Activated CD8-positive, alpha-beta memory T cell treated with anti-CD3 and anti-CD28 coated beads, Interleukin-2, amount 50 U/mL, for 1 hour (primary cell): ENCODE measurements around the gene AIFM3.

Experiments used
- DNase-seq: peaks from one replicate; pipeline ENCODE4 v3.0.0-alpha.2; 2020; ENCODE audit errors: extremely low read depth

AIFM3 gene

DNA sequence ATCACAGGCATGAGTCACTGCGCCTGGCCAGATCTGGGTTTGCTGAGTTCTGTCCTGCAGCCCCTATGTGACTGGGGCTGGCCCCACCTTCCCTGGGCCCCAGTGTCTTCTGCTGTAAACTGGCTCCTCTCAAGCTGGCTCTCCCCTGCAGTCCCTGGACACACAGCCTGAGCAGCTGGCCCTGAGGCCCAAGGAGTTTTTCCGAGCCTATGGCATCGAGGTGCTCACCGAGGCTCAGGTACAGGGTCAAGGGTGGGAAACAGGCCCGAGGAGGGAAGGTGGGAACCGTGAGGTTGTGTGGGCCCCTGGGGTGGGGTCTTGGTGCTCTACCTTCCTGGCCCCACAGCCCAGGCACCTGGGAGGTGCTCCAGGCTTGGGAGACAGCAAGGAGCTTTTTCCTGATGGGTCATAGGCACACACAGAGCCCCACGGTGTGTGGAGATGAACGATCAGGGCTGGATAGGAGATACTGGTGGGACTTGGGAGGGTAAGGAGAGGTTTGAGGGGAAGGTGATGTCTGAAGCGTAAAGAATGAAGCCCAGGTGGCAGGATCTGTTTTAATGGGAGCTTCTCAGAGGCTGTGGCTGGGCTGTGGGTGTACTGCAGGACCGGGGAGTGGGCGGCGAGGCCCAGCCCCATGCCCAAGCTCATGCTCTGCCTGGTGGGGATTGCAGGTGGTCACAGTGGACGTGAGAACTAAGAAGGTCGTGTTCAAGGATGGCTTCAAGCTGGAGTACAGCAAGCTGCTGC lies 8.7 kb downstream of the AIFM3 start:
- DNase-seq = no peak

DNA sequence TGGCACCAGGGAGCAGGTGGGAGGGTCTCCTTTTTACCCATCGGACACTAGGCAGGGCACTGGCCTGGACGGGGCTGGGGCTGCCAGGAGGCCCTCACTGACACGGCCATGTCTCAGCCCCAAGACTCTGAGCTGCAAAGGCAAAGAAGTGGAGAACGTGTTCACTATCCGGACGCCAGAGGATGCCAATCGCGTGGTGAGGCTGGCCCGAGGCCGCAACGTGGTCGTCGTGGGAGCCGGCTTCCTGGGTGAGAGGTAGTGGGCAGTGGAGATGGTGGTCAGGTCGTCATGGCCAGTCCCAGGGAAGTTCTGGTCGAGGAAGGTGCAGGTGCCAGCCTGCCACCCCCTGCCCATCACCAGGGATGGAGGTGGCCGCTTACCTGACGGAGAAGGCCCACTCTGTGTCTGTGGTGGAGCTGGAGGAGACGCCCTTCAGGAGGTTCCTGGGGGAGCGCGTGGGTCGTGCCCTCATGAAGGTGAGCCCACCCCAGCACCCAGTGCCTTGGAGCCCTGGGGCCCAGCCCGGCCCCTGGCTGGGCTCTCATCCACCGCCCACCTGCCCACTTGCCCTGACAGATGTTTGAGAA lies 9.3 kb downstream of the AIFM3 start:
- no peak for DNase-seq

DNA sequence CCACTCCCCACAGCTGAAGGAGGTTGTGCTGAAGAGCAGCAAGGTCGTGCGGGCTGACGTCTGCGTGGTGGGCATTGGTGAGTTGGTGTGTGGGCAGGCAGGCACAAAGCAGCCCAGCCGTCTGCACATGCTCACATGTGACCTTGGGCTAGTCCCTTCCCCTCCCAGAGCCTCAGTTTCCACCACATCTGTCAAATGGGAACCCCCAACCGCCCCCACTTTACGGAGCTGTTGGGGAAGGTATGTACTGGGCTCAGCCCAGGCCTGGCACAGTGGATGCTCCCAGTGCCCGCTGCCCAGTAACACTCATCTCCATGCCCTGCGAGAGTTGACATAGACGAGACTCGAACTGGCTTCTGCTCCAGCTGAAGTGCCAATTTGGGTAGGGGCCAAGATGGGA lies 10.0 kb downstream of the AIFM3 start:
- DNase-seq = no peak

DNA sequence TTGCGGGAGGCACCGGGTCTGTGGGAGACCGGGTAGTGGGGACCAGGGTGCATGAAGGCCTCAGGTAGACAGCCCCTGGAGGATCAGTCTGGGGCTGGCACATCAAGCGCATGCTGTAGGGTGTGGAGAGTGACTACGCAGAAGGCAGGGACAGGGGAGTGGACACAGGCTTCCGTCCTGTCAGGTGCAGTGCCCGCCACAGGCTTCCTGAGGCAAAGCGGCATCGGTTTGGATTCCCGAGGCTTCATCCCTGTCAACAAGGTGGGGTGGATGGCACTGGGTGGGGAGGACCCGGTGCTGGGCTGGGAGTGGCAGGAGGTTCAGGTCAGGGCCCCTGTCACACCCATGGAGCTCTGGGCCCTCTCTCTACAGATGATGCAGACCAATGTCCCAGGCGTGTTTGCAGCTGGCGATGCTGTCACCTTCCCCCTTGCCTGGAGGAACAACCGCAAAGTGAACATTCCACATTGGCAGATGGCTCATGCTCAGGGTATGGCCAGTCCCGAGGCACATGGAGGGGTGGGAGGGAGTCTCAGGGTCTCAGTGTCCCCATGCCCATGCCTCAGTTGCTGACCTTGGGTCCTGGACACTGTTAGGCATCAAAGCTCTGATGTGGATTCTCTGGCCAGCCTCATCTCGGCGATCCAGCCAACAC lies 10.6 kb downstream of the AIFM3 start:
- no peak for DNase-seq

DNA sequence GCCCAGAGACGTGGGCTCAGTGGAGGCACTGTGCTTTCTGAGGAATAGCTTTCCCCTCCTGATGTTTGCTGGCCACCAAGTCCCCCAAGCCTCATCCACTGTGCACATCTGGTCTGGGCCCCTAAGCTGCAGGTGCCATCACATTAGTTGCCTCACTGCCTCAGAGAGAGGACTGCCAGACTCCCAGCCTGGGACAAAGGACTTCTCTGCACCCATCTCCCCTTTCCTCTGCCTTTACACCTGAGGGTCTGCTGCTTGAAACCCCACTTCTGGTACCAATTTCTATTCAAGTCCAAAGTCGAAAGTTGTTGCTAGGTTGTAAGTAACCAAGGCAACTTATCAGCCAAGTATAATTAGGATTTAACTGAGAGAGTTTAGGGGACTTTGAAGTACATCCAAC lies 11.4 kb downstream of the AIFM3 start:
- no peak for DNase-seq

DNA sequence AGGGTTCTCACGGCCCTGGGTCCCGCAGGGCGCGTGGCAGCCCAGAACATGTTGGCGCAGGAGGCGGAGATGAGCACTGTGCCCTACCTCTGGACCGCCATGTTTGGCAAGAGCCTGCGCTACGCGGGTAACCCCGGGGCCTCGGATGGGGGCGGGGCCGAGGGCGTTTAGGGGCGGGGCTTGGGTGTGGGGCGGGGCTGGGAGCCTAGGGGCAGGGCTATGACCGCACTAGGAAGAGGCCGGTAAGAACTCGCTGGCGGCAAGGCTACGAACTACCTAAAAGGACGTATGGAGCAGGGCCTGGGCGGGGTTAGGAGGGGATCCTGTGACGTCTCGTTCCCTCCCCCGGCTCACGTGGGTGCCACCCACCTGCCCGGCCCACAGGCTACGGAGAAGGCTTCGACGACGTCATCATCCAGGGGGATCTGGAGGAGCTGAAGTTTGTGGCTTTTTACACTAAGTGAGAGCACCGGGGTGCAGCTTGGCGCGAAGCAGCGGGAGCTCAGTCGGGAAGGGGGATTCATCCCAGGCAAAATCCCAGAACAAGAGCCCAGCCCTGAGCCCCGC lies 12.3 kb downstream of the AIFM3 start:
- peak; percentile 21 for DNase-seq

DNA sequence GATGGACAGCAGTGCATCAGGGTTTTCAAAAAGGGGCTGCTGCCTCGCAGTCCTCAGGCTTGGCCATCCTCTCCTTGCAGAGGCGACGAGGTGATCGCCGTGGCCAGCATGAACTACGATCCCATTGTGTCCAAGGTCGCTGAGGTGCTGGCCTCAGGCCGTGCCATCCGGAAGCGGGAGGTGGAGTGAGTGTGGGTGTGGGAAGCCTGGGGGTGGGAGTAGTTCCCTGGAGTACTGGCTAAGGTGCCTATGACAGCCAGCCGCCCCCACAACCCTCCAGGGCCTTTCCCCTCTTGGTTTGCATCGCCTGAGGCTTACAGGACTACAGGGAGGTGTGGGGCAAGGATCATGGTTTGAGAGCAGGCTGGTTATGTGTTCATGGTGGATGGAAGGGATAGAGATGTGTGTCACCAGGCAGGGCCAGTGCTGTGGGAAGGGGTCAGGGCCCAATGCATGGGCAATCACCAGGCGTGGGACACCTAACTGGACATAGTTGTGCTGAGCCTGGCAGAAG lies 12.9 kb downstream of the AIFM3 start:
- no peak for DNase-seq

DNA sequence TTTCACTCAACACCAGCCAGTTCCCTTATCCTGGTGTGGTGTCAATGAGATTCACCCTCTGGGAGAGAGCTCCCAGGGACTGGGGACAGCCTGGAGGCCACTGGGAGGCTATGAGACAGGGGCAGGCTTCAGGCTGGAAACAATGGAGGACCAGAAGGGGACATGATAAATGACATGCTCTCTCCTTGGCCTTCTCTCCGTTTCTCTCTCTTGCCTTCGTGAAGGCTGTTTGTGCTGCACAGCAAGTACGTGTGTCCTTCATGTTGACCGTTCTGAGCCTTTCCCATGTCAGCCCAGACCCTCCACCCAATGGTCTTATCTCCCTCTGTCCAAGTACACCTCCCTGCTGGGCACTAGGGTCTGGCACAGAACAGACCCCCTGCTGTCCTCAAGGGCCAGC lies 13.5 kb downstream of the AIFM3 start:
- no peak for DNase-seq

DNA sequence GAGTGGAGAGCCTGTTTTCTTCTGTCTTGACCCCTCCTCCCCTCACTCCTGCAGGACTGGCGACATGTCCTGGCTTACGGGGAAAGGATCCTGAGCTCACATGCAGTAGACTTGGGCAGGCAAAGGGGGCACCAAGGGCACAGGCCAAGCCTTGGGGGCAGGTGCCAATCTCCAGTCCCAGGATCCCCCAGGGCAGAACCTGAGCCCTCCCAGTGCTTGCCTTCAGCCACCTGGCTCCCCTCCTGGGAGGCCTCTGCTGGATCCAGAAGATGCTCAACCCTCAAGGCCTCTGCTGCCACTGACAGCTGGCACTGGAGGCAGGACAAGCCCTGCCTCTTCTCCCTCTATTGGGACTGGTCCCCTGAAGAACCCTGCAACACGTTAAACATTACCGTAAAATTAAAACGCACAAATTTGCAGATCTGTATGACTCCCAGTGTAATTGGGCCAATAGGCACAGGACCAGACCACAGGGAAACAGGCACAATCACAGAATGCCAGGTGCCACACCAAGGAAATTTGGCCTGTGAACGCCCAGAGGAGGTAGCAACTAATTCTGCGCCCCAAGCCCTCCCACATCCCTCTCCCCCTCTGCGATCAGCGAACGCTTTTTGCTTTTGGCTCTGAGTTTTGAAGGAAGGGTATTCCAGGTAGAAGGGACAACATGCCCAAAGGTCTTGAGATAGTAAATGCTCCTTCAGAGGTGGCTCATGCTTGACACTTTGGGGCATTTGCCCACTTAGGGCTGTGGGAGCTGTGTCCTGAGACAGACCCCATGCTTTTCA lies 14.1 kb downstream of the AIFM3 start:
- no peak for DNase-seq

DNA sequence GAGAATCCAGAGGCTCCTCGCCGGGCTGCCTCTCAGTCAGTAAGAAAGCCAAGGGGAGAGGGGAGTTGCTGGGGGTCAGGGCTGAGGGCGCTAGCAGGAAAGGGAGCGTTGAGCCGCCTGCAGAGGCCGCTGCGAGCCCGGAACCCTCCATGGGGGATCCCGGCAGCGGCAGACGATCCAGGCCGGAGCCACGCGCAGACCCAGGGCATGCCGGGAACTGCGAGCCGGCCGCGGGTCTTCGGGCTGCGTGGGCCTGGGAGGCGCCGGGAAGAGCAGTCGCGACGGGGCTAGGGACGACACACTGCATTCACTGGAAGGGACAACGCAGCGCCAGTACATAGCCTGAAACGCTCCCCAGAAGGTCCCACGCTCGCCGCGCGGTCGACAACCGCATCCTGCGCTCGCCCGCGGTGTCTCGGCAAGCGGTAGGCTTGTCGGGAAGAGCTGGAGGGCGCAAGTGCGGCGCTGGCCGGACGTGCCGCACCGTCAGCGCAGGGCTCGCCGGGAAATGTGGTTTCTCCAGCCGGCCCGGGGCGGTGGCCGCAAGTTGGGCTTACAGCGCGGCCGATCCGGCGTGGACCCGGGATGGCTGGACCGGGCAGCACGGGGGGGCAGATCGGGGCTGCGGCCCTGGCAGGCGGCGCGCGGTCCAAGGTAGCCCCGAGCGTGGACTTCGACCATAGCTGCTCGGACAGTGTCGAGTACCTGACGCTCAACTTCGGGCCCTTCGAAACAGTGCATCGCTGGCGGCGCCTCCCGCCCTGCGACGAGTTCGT lies 14.9 kb downstream of the AIFM3 start, which contains the start of gene LZTR1:
LZTR1 (plus strand) TSS at position 511 of the 776 bp plus-strand sequence; CDS start at position 586, 75 bp downstream.
- DNase-seq = no peak

DNA sequence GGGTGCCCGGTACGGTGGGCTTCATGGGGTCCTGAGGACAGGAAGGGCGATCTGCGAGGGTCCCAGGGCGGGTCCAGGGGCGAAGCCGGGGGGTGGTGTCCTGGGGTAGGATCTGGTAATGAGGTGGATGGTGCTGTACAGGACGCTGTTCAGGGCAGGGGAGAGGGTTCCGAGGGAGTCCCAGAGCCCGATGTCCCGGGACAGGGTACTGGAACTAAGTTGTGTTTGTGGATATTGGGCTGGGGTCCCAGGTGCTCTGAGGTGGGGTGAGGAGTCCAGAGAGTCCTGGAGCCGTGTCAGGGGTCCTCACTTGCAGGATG lies 15.5 kb downstream of the AIFM3 start:
- DNase-seq = no peak

DNA sequence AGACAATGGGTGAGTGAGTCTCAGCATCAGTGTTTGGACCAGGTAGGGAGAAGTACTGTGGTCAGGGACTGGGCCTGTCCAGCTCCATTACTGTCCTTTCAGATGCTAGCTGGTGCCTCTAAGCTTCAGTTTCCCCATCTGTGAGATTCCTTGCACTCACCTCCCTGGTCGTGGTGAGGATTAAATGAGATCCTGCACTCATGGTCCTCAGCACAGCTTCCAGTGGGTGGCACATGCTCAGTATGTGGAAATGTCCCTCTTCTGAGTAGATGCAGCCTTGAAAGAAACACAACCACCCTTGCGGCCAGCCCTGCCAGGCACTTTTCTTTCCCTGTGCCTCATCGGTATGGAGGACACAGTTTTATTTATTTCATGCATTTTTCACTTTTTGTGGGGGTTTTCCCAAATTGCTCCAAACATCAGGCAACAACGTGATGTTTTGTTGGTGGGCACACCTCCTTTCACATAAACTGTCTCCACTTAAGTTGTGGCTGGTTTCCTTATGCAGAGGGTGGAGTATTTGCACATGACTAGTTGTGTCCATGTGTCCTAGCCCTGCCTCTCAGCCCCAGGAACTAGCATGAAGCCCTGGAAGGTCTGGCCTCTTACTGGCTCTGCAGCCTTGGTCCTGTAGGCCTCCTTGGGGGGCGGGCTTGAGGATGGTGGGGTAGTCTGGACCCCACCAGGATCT lies 16.2 kb downstream of the AIFM3 start:
- no peak for DNase-seq

DNA sequence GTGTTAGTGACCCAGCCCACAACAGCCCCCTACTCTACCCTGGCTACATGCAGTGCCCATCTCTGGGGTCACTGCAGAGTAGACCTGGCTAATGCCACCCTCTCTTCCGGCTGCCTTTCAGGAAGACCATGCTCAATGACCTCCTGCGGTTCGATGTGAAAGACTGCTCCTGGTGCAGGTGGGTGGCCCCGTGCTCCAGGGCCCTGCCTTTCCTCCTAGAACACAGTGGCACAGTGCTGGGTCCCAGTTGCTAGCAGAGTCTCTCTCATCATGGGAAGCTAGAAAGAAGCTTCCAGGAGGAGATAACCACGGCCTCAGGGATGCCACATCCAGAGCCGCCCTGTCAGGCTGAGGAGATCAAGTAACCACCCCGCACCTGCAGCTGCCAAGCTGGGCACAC lies 18.7 kb downstream of the AIFM3 start:
- DNase-seq = no peak

DNA sequence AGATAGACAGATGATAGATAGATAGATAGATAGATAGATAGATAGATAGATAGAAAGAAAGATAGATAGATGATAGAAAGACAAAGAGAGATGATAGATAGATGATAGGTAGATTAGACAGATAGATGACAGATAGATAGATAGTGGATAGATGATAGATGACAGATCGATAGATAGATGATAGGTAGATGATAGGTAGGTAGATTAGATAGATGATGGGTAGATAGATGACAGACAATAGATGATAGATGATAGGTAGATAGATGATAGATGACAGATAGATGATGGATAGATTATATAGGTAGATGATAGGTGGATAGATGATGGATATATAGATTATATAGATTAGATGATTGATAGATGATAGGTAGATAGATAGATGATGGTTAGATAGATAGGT lies 19.3 kb downstream of the AIFM3 start:
- DNase-seq = no peak

DNA sequence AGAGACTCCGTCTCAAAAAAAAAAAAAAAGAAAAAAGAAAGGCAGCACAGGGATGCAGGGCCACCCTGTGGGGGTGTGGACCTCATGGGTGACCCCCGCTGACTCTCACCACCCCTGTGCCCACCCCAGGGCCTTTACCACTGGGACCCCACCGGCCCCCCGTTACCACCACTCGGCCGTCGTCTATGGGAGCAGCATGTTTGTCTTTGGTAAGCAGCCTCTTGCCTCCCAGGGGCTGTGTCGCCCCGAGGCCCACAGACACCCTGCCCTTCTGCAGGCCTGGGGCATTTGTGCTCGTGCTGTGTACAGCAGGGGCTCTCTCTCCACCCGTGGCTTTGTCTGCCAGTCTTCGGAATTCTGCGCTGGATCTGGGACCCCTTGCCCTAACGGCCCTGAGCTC lies 20.3 kb downstream of the AIFM3 start:
- no peak for DNase-seq

DNA sequence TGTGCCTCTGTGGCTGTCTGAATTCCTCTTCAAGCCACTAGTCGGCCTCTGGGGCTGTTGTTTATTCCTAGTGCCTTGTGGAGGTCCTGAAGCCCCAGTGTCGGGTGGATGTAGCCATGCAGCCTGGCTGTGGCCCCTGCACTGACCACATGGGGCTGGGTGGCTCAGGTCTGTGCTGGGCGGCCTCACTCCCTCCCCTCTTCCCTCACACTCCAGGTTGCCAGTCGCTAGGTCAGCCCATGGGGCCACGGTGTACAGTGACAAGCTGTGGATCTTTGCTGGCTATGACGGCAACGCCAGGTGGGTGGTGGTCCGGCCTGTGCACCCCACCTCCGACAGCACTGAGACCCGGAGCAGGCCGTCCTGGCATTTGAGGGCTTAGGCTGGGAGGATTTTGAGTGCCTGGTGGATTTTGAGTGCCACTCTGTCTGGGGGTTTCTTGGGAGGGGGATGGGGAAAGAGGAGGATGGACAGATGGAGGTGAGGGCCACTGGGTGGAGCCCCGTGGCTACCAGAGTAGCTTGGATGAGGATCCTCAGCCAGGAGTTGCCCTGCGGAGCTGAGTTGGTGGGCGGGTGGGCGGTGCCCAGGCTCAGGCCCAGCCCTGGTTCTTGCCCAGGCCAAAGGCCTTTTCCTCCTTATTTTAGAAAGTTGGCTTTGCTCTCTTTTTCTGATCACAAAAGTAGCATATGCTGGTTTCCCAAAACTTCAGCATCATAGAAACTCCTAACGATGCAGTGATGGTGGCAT lies 21.7 kb downstream of the AIFM3 start:
- DNase-seq = no peak

DNA sequence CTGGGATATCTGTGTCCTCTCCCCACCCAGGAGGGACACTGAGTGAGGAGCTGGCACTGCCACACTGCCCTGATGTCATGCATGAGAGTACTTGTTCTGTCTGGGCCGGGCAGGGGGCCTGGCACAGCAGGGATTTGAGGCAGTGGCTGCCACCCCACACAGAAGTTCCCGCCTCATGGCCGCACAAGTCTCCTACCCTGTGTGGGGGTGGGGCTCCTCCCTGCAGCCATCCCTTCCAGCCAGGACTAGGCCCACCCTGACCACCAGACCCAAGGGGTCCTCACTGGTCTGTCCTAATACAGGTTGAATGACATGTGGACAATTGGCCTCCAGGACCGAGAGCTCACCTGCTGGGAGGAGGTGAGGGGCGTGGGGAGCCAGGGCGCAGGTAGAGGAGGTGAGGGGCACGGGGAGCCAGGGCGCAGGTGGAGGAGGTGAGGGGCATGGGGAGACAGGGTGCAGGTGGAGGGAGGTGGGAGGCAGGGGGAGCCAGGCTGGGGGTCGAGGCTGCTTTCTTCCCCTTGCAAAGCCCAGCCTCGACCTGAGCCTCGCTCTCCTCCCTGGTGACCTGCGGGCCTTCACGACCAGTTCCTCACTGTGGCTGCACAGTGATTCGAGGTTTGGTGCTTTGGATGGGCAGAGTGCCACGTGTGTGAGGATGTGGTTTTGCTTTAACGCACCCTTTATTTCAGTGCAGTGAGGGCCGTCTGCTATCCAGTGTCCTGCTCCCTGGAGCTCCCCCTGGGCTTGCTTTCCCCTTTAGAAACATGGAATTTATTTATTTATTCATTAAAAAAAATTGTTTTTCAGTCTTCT lies 22.5 kb downstream of the AIFM3 start:
- DNase-seq = no peak

DNA sequence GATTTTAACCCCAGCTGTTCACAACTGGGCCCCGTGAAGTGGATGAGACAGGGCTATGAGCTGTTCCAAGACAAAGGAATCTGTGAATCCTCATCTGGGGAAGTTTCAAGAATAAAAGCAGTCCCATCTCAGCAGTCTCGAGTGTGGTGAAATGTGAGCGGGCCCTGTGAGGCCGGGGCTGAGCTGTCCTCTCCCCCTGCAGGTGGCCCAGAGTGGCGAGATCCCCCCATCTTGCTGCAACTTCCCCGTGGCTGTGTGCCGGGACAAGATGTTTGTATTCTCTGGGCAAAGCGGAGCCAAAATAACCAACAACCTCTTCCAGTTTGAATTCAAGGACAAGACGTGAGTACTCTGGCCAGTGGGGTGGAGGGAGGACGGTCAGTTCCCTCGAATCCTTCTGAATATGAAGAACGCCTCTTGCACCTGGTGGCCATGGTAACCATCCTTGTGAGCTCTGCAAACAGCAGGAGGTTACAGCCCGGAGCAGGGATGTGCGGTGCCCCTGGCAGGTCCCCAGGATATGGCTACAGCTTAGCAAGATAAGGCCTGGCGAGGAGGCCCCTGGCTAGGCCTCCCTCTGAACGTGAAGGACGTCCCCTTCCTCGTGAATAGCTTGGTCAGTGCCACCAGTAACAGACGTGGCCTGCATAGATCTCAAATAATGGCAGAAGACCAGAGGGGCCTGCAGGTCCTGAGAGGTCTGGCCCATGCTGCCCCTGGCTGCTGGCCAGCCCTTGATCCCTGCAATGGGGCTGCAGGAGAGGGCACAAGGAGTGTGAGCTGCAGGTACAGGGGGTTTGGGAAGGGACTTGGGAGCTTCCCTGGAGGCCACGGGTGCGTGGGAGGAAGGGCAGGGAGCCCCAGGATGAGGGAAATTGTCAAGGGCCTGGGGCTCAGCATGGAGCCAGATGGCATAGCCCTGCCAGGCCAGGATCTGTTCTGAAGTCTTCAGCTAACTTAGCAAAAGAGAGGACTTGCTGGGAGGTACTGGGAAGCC lies 23.4 kb downstream of the AIFM3 start:
- no peak for DNase-seq
